LNCaP clone FGC (cell line): ENCODE results near the gene RAPGEF5.

ENCODE experiments used
- DNase-seq: peaks from one replicate; pipeline ENCODE4 v3.0.0-alpha.2; 2011; ENCODE audit warnings: low read depth
- H3K4me3 ChIP-seq: 2 replicates; pipeline ENCODE4 v1.5.1; 2011; ENCODE audit warnings: mild to moderate bottlenecking, low read depth, low read length, control low read depth
- TF ChIP-seq, protein P1 (sequence below): IDR thresholded peaks from 2 replicates; pipeline ENCODE4 v1.5.1; 2012; ENCODE audit warnings: mild to moderate bottlenecking; ENCODE audit not compliant: control insufficient read depth, insufficient read depth; ENCODE audit errors: extremely low read depth

Gene RAPGEF5

DNA sequence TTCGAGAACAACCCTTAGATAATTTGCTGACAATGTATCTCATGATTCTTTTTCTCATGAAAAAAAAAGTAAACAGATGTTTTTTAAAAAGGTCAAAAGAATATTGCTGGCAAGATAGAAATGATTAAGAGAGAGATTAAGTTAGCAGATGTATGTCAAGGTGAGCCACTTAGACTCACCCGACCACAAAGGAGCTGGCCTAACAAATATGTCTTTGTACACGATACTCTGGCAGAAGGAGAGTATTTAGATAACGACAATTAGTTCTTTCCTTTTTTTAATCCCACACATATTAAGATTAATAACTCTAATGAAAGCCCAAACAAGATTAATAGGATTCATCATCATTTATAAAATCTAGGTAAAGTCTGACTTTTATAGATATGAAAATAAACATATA, 156.7 kb downstream of the RAPGEF5 start:
- H3K4me3 ChIP-seq: no peak overlapping the region
- no peak for DNase-seq
- TF ChIP-seq, protein P1, sequence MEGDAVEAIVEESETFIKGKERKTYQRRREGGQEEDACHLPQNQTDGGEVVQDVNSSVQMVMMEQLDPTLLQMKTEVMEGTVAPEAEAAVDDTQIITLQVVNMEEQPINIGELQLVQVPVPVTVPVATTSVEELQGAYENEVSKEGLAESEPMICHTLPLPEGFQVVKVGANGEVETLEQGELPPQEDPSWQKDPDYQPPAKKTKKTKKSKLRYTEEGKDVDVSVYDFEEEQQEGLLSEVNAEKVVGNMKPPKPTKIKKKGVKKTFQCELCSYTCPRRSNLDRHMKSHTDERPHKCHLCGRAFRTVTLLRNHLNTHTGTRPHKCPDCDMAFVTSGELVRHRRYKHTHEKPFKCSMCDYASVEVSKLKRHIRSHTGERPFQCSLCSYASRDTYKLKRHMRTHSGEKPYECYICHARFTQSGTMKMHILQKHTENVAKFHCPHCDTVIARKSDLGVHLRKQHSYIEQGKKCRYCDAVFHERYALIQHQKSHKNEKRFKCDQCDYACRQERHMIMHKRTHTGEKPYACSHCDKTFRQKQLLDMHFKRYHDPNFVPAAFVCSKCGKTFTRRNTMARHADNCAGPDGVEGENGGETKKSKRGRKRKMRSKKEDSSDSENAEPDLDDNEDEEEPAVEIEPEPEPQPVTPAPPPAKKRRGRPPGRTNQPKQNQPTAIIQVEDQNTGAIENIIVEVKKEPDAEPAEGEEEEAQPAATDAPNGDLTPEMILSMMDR: no peak

DNA sequence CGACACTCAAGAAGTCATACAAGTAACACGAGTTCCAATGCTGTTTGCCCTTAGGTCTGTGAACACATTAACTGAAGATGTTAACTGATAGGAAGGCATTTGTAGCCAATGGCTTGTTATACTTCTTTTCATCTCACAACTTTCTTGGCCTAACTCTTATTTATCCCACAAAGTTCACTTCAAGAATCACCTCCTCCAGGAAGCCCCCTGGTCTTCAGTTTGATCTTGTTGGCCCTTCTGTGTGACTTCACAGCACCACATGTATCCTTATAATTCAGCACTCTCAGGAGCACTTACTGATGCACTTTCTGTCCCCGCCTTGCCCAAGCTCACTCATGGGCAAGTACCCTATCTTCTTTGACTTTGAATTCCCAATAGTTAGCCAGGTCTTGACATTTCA, 159.6 kb downstream of the RAPGEF5 start:
- TF ChIP-seq, protein P1: no peak
- no peak for DNase-seq
- H3K4me3 ChIP-seq: no peak overlapping the region

DNA sequence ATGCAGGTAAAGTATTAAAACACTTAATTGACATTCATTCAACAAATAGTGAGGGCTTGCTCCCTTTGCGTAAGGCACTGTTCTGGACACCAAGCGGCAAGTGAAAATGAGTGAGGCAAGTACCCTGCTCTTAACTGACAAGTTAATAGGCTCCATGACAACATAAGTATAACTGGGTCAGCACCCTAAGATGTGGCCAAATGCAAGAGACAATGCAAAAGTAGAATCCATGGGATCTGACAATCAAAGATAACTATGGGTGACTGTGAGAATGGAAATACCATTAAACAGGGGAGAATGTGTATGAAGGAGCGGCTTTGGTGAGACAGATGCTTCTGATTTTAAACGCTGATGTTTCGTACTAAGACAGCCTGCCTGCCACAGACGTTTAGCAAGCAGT, 160.5 kb downstream of the RAPGEF5 start:
- TF ChIP-seq, protein P1: no peak
- H3K4me3 ChIP-seq: no peak overlapping the region
- DNase-seq: no peak

DNA sequence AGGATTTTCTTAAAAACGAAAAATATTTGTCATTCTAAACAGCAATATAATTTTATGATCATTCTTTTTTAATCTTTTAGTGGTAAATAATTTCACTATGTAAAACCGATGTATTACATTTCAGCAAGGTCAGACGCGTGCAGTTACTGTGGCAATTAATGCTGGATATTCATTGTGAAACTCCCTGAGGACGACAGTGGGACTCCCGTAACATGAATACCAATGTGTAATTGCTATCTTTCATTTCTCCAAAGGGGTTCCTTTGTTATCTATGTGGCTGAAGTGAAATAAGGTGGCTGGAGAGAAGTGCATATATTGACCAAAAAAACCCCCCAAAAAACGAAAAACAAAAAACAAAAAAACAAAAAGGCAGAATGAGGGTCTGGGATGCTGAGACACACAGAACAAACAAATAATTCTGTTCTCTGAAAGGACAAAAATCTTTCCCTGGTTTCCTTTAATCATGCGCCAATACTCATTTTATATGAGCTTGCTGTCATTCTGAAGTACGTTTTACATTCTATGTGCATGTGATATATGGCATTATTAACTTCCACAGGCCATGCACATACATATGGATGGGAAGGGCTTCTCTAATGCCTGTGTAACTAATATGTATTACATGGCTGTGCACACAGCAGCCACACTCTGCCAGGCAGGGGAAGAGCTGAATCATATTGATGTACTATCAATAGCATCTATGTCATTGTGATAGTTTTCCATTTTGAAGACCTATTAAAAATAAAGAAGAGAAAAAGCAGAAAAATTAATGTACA, 161.4 kb downstream of the RAPGEF5 start:
- no peak overlapping the region for H3K4me3 ChIP-seq
- no peak for DNase-seq
- TF ChIP-seq, protein P1: no peak

DNA sequence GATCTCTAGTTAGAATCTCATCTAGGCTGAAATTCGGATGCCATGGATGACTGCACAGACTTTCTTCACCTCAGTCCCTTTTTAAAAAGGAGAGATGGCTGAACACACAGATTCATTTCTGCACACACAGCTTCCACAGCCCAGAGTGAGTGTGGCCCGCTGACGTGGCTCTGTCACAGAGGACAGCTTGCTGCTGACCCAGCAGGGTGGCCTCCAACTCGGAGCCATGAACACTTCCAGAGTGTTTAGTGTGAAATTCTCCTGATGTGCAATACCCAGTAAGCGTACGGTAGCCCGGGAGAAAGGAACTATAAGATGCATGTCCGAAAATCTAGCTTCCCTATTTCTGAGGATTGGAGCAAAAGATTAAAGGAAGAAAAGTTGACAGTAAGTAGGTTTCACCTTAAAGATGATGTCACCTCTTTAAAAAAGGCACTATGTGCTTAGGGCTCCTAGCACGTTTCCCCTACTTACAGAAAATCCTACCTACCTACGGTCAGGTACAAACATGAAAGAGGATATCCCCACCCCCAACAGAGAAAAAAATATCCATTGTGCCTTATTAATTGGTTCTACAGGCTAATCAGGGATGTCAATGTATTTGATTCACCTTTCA, 162.2 kb downstream of the RAPGEF5 start:
- TF ChIP-seq, protein P1: no peak
- H3K4me3 ChIP-seq: no peak overlapping the region
- DNase-seq: no peak

DNA sequence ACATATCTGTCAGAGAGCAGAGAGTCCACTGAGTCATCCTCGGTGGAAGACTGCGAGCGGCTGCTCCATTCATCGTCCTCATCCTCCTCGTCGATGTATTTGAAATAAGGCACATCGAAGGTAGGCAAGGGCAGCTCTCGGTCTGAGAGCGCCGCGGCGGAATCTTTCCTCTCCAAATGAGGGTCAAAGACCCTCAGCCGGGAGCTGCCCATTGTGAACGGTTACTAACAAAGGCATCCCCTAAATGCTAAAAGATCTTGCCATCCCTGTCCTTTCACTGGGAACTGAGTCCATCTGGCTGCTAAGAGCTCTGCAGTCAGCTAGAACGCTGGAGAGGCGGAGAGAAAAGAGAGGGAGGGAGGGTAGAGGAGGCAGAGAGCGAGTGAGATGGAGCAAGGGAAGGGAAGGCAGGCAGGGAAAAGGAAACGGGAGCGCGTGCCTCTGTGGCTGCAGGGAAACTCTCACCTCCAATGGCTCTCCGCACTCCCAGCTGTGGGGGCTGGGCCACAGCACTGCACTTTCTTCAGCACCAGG, 163.4 kb downstream of the RAPGEF5 start:
- no peak for DNase-seq
- no peak overlapping the region for H3K4me3 ChIP-seq
- TF ChIP-seq, protein P1: no peak
